HCT116 (cell line): Measurements from ENCODE around the gene CIB4. TPM values are rescaled to one million over a fixed set of nuclear protein-coding genes. Genes with fewer than 3 reads are reported as not detected.

ENCODE experiments used
- ATAC-seq: fragments of 200-7000 bp; cut with Tn5 transposase; 2 replicates; pipeline ENCODE4 v1.9.1; 2020; ENCODE audit warnings: mild to moderate bottlenecking, moderate library complexity
- BruUV-seq: library from RNA; stranded (reverse); fragments of 400-500 nt; replicated peaks from 2 replicates; lab custom pipeline; 2021; lab: Mats Ljungman, UMichigan
- CTCF ChIA-PET: fragments of 300-600 bp; sonication (Branson Sonifier 250); formaldehyde crosslinking; loops from one replicate; lab custom pipeline; 2021; ENCODE audit warnings: antibody characterized with exemption; lab: Charles Lee
- POLR2A ChIA-PET: fragments of 300-600, 350-600 bp; sonication (Branson Sonifier 250); formaldehyde crosslinking; loops from one replicate; lab custom pipeline; 2021; ENCODE audit warnings: antibody characterized with exemption; lab: Charles Lee
- RAD21 ChIA-PET, 2 experiments: fragments of 300-600 bp; sonication (Branson Sonifier 250); formaldehyde crosslinking; loops; one replicate each; lab custom pipeline; 2023; ENCODE audit warnings: low total read pairs in 2 of 2; ENCODE audit not compliant: uncharacterized antibody in 2 of 2, unreplicated experiment in 2 of 2, low non-redundant PET in 1 of 2; lab: Charles Lee
- DNase-seq: peaks from one replicate; pipeline ENCODE4 v3.0.0-alpha.2; 2010; ENCODE audit warnings: low read depth, low spot score
- H2AFZ ChIP-seq: fragments of 200-600 bp; shearing (Covaris generic), sonication (generic); 2 replicates; pipeline ENCODE4 v1.6.1; 2017; ENCODE audit warnings: low read depth, mixed run types, mixed read lengths, antibody characterized with exemption, low read length; ENCODE audit not compliant: poor library complexity, severe bottlenecking
- H3K27ac ChIP-seq: 2 replicates; pipeline ENCODE4 v1.5.1; 2012; ENCODE audit warnings: low read depth, low read length
- H3K27me3 ChIP-seq: fragments of 200-600 bp; sonication (generic); 2 replicates; pipeline ENCODE4 v1.6.1; 2016; ENCODE audit warnings: mixed run types, low read length, mixed read lengths; ENCODE audit not compliant: insufficient read depth
- H3K36me3 ChIP-seq, 2 experiments: fragments of 200-500 bp in 1 of 2; fragments of 200-600 bp in 1 of 2; sonication (Bioruptor generic) in 1 of 2; sonication (generic) in 1 of 2; 2 replicates each; pipeline versions ENCODE4 v1.5.1 to v1.6.1; 2014 to 2016; ENCODE audit warnings: low read length in 2 of 2, inconsistent platforms in 1 of 2, mixed read lengths in 1 of 2, mixed run types in 1 of 2; ENCODE audit not compliant: insufficient read depth in 2 of 2, control insufficient read depth in 1 of 2
- H3K4me1 ChIP-seq, 2 experiments: fragments of 200-600 bp in 1 of 2; sonication (generic) in 1 of 2; 2 replicates each; pipeline versions ENCODE4 v1.5.1 to v1.6.1; 2012 to 2017; ENCODE audit warnings: low read length in 2 of 2, inconsistent platforms in 1 of 2, mild to moderate bottlenecking in 1 of 2, mixed read lengths in 1 of 2, mixed run types in 1 of 2, moderate library complexity in 1 of 2; ENCODE audit not compliant: insufficient read depth in 2 of 2, control insufficient read depth in 1 of 2
- H3K4me2 ChIP-seq: fragments of 200-600 bp; sonication (generic); 2 replicates; pipeline ENCODE4 v1.6.1; 2017; ENCODE audit warnings: mixed run types, low read length, mixed read lengths
- H3K4me3 ChIP-seq, 2 experiments: fragments of 200-600 bp in 1 of 2; sonication (generic) in 1 of 2; replicated peaks in 1 of 2; 2 replicates each; pipeline ENCODE4 v1.5.1; 2011 to 2016; ENCODE audit warnings: low read length in 2 of 2, control low read depth in 1 of 2, low read depth in 1 of 2, mild to moderate bottlenecking in 1 of 2, mixed read lengths in 1 of 2, mixed run types in 1 of 2
- H3K79me2 ChIP-seq: fragments of 200-600 bp; sonication (generic); 2 replicates; pipeline ENCODE4 v1.6.1; 2017; ENCODE audit warnings: mild to moderate bottlenecking, mixed run types, low read length, moderate library complexity, mixed read lengths; ENCODE audit not compliant: insufficient read depth
- H3K9ac ChIP-seq: fragments of 200-600 bp; sonication (generic); 2 replicates; pipeline ENCODE4 v1.6.1; 2016; ENCODE audit warnings: low read length, mixed read lengths
- H3K9me2 ChIP-seq: fragments of 200-600 bp; sonication (generic), shearing (Covaris generic); 2 replicates; pipeline ENCODE4 v1.6.1; 2017; ENCODE audit warnings: mixed run types, mild to moderate bottlenecking, moderate library complexity; ENCODE audit not compliant: insufficient read depth
- H3K9me3 ChIP-seq, 2 experiments: fragments of 200-500 bp in 1 of 2; fragments of 200-600 bp in 1 of 2; sonication (Bioruptor generic) in 1 of 2; sonication (generic) in 1 of 2; 2 replicates each; pipeline ENCODE4 v1.6.1; 2014 to 2017; ENCODE audit warnings: low read length in 2 of 2, mixed read lengths in 2 of 2, inconsistent platforms in 1 of 2, low read depth in 1 of 2, mild to moderate bottlenecking in 1 of 2, mixed run types in 1 of 2, moderate library complexity in 1 of 2; ENCODE audit not compliant: control insufficient read depth in 1 of 2, insufficient read depth in 1 of 2
- H4K20me1 ChIP-seq: fragments of 200-600 bp; sonication (generic), shearing (Covaris generic); 2 replicates; pipeline ENCODE4 v1.6.1; 2017; ENCODE audit warnings: mixed run types, mild to moderate bottlenecking, moderate library complexity; ENCODE audit not compliant: insufficient read depth
- CEBPB ChIP-seq: IDR thresholded peaks from 2 replicates; pipeline ENCODE4 v1.6.1; 2012; ENCODE audit warnings: low read depth
- EGR1 ChIP-seq: IDR thresholded peaks from 2 replicates; pipeline ENCODE4 v1.6.1; 2012; ENCODE audit warnings: low read depth
- EZH2 ChIP-seq: fragments of 200-600 bp; sonication (generic); IDR thresholded peaks from 2 replicates; pipeline ENCODE4 v1.6.1; 2017; ENCODE audit warnings: antibody characterized with exemption, mixed run types
- EZH2phosphoT487 ChIP-seq: fragments of 200-600 bp; IDR thresholded peaks from 2 replicates; pipeline ENCODE4 v1.6.1; 2018; ENCODE audit warnings: antibody characterized with exemption, borderline replicate concordance
- JUND ChIP-seq: IDR thresholded peaks from 2 replicates; pipeline ENCODE4 v1.6.1; 2012
- POLR2AphosphoS5 ChIP-seq: IDR thresholded peaks from 2 replicates; pipeline ENCODE4 v1.6.1; 2011; ENCODE audit warnings: mild to moderate bottlenecking, low read depth, low read length, moderate library complexity
- SRF ChIP-seq: IDR thresholded peaks from 2 replicates; pipeline ENCODE4 v1.6.1; 2012; ENCODE audit warnings: low read depth
- TCF7L2 ChIP-seq: IDR thresholded peaks from 2 replicates; pipeline ENCODE4 v1.7.0; 2011; ENCODE audit warnings: borderline replicate concordance, inconsistent platforms; ENCODE audit not compliant: insufficient read depth, insufficient read length; ENCODE audit errors: extremely low read depth
- ZNF274 ChIP-seq: fragments of 200-500 bp; sonication (Bioruptor generic); IDR thresholded peaks from 2 replicates; pipeline ENCODE4 v1.6.1; 2014; ENCODE audit warnings: mild to moderate bottlenecking, low read depth, low read length, inconsistent platforms
- intact Hi-C: fragments of 100-400 bp; cut with micrococcal nuclease; formaldehyde crosslinking; loops from 2 replicates; pipeline ENCODE4 v1.10.0; 2022
- total RNA-seq: library from RNA; stranded (reverse); gene quantifications from one replicate; pipeline ENCODE4 v1.2.1, GENCODE V29; 2021; ENCODE audit not compliant: unreplicated experiment
- TF ChIP-seq, protein P1 (sequence below), 3 experiments: fragments of 200-600 bp in 1 of 3; sonication (generic) in 1 of 3; IDR thresholded peaks in 2 of 3; conservative IDR thresholded peaks in 1 of 3; 2 replicates each; pipeline ENCODE4 v1.5.1; 2012 to 2017; ENCODE audit warnings: low read depth in 2 of 3, low read length in 2 of 3, antibody characterized with exemption in 1 of 3, borderline replicate concordance in 1 of 3, control low read depth in 1 of 3, mild to moderate bottlenecking in 1 of 3, mixed read lengths in 1 of 3, mixed run types in 1 of 3, moderate library complexity in 1 of 3; ENCODE audit not compliant: insufficient read depth in 1 of 3
- TF ChIP-seq, protein P2 (sequence below): IDR thresholded peaks from 2 replicates; pipeline ENCODE4 v1.6.1; 2012; ENCODE audit warnings: low read depth
- TF ChIP-seq, protein P3 (sequence below): IDR thresholded peaks from 2 replicates; pipeline ENCODE4 v1.6.1; 2012

The CIB4 gene
- total RNA-seq, 1 experiment from 2014 or later, result not detected

DNA sequence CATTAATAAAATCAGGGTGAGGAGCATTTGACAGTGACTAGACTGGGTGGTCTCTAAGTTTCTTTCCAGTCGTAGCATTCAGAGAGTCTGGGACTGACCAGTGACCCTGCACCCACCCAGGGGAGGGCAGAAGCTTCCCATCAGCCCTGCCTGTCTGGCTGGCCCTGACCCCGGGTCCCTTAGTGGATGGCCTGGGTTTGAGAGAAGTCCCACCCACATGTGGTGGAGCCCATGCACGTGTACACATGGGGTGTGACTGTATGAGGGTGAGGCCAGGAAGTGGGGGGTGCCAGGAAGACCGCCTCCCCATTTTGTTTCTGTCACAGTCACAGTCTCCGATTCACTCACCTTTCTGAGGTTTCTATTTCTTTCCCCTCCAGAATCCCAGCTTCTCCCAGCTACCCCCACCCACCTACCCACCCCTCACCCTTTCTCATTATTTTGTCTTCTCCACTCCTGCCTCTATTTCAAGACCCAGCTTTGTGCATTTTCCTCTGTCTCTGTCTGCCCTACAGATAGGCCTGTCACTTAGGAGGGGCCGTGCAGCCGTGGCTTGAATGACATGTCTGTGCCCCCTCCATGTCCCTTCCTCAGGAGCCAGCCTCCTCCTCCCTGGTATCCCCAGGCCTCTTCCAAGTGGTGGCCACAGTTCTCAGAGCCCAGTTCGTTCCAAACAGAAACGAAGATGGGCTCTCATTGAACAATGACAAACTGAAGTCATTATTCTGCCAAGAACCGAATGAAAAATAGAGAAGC lies 13.6 kb downstream of the CIB4 start:
- no peak overlapping the region for H2AFZ ChIP-seq

More for the DNA sequence above, 13.6 kb downstream of the CIB4 start:
- H3K27me3 ChIP-seq, result no peaks in the 10 kb centered on the region
- CTCF ChIA-PET, result no interaction called here
- H3K4me1 ChIP-seq, result peaks cover 0 to 6% of the 10 kb centered on the region in 2 experiments; a peak in 1 of 4 replicates
- no peaks in the 10 kb centered on the region for H3K36me3 ChIP-seq
- DNase-seq, result no peak
- H3K4me2 ChIP-seq, result no peak overlapping the region
- no peaks in the 10 kb centered on the region for H4K20me1 ChIP-seq
- POLR2A ChIA-PET, result no interaction called here
- RAD21 ChIA-PET, result no interaction called here
- BruUV-seq, result no TSS peak
- no peak overlapping the region for H3K9ac ChIP-seq
- no peak overlapping the region for H3K4me3 ChIP-seq
- H3K27ac ChIP-seq, result no peak overlapping the region
- no peaks in the 10 kb centered on the region for H3K79me2 ChIP-seq
- H3K9me3 ChIP-seq, result no peaks in the 10 kb centered on the region
- TF ChIP-seq SRF (no peak), ZNF274 (no peak), EZH2 (no peak), EGR1 (no peak), JUND (no peak), CEBPB (no peak), TCF7L2 (no peak), EZH2phosphoT487 (no peak), POLR2AphosphoS5 (no peak)
- TF ChIP-seq, protein P1, sequence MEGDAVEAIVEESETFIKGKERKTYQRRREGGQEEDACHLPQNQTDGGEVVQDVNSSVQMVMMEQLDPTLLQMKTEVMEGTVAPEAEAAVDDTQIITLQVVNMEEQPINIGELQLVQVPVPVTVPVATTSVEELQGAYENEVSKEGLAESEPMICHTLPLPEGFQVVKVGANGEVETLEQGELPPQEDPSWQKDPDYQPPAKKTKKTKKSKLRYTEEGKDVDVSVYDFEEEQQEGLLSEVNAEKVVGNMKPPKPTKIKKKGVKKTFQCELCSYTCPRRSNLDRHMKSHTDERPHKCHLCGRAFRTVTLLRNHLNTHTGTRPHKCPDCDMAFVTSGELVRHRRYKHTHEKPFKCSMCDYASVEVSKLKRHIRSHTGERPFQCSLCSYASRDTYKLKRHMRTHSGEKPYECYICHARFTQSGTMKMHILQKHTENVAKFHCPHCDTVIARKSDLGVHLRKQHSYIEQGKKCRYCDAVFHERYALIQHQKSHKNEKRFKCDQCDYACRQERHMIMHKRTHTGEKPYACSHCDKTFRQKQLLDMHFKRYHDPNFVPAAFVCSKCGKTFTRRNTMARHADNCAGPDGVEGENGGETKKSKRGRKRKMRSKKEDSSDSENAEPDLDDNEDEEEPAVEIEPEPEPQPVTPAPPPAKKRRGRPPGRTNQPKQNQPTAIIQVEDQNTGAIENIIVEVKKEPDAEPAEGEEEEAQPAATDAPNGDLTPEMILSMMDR (IDR thresholded peaks at IDR 0.05 in 2 of 3, conservative IDR thresholded peaks at IDR 0.05 in 1 of 3; ENCODE audit: borderline replicate concordance in 1 of 3, insufficient read depth in 1 of 3, low read depth in 2 of 3, low read length in 2 of 3), result no peak
- TF ChIP-seq, protein P2, sequence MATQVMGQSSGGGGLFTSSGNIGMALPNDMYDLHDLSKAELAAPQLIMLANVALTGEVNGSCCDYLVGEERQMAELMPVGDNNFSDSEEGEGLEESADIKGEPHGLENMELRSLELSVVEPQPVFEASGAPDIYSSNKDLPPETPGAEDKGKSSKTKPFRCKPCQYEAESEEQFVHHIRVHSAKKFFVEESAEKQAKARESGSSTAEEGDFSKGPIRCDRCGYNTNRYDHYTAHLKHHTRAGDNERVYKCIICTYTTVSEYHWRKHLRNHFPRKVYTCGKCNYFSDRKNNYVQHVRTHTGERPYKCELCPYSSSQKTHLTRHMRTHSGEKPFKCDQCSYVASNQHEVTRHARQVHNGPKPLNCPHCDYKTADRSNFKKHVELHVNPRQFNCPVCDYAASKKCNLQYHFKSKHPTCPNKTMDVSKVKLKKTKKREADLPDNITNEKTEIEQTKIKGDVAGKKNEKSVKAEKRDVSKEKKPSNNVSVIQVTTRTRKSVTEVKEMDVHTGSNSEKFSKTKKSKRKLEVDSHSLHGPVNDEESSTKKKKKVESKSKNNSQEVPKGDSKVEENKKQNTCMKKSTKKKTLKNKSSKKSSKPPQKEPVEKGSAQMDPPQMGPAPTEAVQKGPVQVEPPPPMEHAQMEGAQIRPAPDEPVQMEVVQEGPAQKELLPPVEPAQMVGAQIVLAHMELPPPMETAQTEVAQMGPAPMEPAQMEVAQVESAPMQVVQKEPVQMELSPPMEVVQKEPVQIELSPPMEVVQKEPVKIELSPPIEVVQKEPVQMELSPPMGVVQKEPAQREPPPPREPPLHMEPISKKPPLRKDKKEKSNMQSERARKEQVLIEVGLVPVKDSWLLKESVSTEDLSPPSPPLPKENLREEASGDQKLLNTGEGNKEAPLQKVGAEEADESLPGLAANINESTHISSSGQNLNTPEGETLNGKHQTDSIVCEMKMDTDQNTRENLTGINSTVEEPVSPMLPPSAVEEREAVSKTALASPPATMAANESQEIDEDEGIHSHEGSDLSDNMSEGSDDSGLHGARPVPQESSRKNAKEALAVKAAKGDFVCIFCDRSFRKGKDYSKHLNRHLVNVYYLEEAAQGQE, result no peak
- TF ChIP-seq, protein P3, sequence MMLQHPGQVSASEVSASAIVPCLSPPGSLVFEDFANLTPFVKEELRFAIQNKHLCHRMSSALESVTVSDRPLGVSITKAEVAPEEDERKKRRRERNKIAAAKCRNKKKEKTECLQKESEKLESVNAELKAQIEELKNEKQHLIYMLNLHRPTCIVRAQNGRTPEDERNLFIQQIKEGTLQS, result no peak
- ATAC-seq, result no peak
- intact Hi-C loops, result no loop called here
- H3K9me2 ChIP-seq, result no peaks in the 10 kb centered on the region
